Right atrium auricular region (tissue), 2 donors: Measurements from ENCODE around the gene SLC66A3. TPM values are rescaled to one million over a fixed set of nuclear protein-coding genes. Genes with fewer than 3 reads are reported as not detected.

Experiments
- DNase-seq: peaks from one replicate; pipeline ENCODE4 v3.0.0-alpha.2; 2019; ENCODE audit warnings: low spot score
- H3K27ac ChIP-seq, 2 donors: fragments of 200-600 bp; sonication (generic); 1 replicate in 1 of 2; 2 replicates in 1 of 2; pipeline ENCODE4 v1.5.1; 2016 to 2019
- H3K27me3 ChIP-seq, 2 donors: fragments of 200-600 bp; sonication (generic); one replicate each; pipeline versions ENCODE4 v1.5.1 to v1.6.0; 2017 to 2019
- H3K36me3 ChIP-seq: fragments of 200-600 bp; sonication (generic); one replicate; pipeline ENCODE4 v1.5.1; 2016
- H3K4me1 ChIP-seq, 2 donors: fragments of 200-600 bp; sonication (generic); one replicate each; pipeline versions ENCODE4 v1.5.1 to v1.6.0; 2017 to 2019
- H3K4me3 ChIP-seq, 2 donors: fragments of 200-600 bp; sonication (generic); 1 replicate in 1 of 2; 2 replicates in 1 of 2; pipeline ENCODE4 v1.5.1; 2017 to 2019; ENCODE audit warnings: mild to moderate bottlenecking in 1 of 2, moderate library complexity in 1 of 2
- H3K9me3 ChIP-seq, 2 donors: fragments of 200-600 bp; sonication (generic); one replicate each; pipeline ENCODE4 v1.5.1; 2019
- CTCF ChIP-seq, 2 donors: fragments of 200-600 bp; sonication (generic); IDR thresholded peaks; one replicate each; pipeline ENCODE4 v1.5.1; 2019; ENCODE audit warnings: antibody characterized with exemption in 2 of 2
- total RNA-seq, 2 donors: library from RNA; depleted of rRNA; stranded (reverse); fragments of >200 nt; gene quantifications; one replicate each; pipeline ENCODE4 v1.1.0, GENCODE V29; 2016

SLC66A3 gene
- total RNA-seq, 2 donors from 2014 or later: 18.7 to 19.2 TPM

- no peak for DNase-seq
- peaks cover 61% of the 10 kb centered on the region for H3K36me3 ChIP-seq
- no peak overlapping the region for H3K4me3 ChIP-seq
- TF ChIP-seq CTCF (IDR thresholded peaks at IDR 0.05): no peak
- H3K9me3 ChIP-seq: no peaks in the 10 kb centered on the region
- no peak overlapping the region for H3K27ac ChIP-seq
- no peaks in the 10 kb centered on the region for H3K4me1 ChIP-seq
- H3K27me3 ChIP-seq: no peaks in the 10 kb centered on the region
Measured at GRCh38 chr2:11212645-11213044, 57.4 kb downstream of the SLC66A3 start.

GRCh38 chr2:11213090-11213638 is 57.9 kb downstream of the SLC66A3 start:
- no peak for TF ChIP-seq CTCF (IDR thresholded peaks at IDR 0.05)
- Histone ChIP-seq H3K4me3 (no peak overlapping the region), H3K27ac (no peak overlapping the region), H3K9me3 (no peaks in the 10 kb centered on the region), H3K27me3 (no peaks in the 10 kb centered on the region), H3K4me1 (no peaks in the 10 kb centered on the region), H3K36me3 (peaks cover 63% of the 10 kb centered on the region)
- no peak for DNase-seq

- no peak for TF ChIP-seq CTCF (IDR thresholded peaks at IDR 0.05)
- H3K27me3 ChIP-seq: no peaks in the 10 kb centered on the region
- H3K4me3 ChIP-seq: no peak overlapping the region
- no peaks in the 10 kb centered on the region for H3K9me3 ChIP-seq
- no peak overlapping the region for H3K27ac ChIP-seq
- H3K4me1 ChIP-seq: no peaks in the 10 kb centered on the region
- peaks cover 63% of the 10 kb centered on the region for H3K36me3 ChIP-seq
- no peak for DNase-seq
Measured at GRCh38 chr2:11213975-11214374, 58.7 kb downstream of the SLC66A3 start.

GRCh38 chr2:11214770-11215169 is 59.5 kb downstream of the SLC66A3 start:
- no peak for TF ChIP-seq CTCF (IDR thresholded peaks at IDR 0.05)

GRCh38 chr2:11215407-11215806 is 60.1 kb downstream of the SLC66A3 start:
- Histone ChIP-seq H3K27me3 (no peaks in the 10 kb centered on the region), H3K27ac (no peak overlapping the region), H3K9me3 (no peaks in the 10 kb centered on the region), H3K4me1 (no peaks in the 10 kb centered on the region), H3K4me3 (no peak overlapping the region), H3K36me3 (peaks cover 69% of the 10 kb centered on the region)
- DNase-seq: no peak
- TF ChIP-seq CTCF (IDR thresholded peaks at IDR 0.05): no peak

More at GRCh38 chr2:11214770-11215169, 59.5 kb downstream of the SLC66A3 start:
- H3K9me3 ChIP-seq: no peaks in the 10 kb centered on the region
- peaks cover 68% of the 10 kb centered on the region for H3K36me3 ChIP-seq
- no peak for DNase-seq
- no peak overlapping the region for H3K27ac ChIP-seq
- no peaks in the 10 kb centered on the region for H3K4me1 ChIP-seq
- H3K4me3 ChIP-seq: no peak overlapping the region
- no peaks in the 10 kb centered on the region for H3K27me3 ChIP-seq

GRCh38 chr2:11220445-11220844 is 65.2 kb downstream of the SLC66A3 start:
- TF ChIP-seq CTCF (IDR thresholded peaks at IDR 0.05): no peak
- no peak for DNase-seq
- no peak overlapping the region for H3K4me3 ChIP-seq
- H3K4me1 ChIP-seq: no peaks in the 10 kb centered on the region
- H3K27me3 ChIP-seq: no peaks in the 10 kb centered on the region
- H3K27ac ChIP-seq: no peak overlapping the region
- peaks cover 43% of the 10 kb centered on the region for H3K36me3 ChIP-seq
- H3K9me3 ChIP-seq: no peaks in the 10 kb centered on the region
